ENCODE measurements around the gene LAMC1.

LAMC1 gene

DNA sequence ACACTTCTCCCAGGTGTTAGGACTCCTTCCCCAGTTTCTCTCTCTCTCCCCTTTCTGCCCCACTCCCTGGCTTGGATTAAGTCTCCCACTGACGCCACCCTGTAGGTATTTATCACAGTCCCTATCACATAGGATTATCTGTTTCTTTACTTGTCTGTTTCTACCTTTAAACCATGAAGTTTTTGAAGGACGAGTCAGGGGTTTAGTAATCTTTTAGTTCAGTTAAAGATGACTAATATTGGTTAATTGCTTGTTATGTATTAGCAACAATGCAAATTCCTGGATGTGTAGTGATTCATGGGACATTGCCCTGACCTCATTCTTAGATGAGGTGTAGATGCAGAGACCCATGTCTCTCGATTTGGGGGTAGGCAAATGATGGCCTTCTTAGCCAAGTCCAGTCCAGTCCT lies 6.4 kb downstream of the LAMC1 start:
- Histone ChIP-seq H3K27ac (ENCODE audit: low read length) (no peak overlapping the region), H3K4me1 (ENCODE audit: control insufficient read depth, insufficient read depth, low read length) (no peaks in the 10 kb centered on the region), H3K9me3 (ENCODE audit: control insufficient read depth, insufficient read depth, low read length) (no peaks in the 10 kb centered on the region), H3K4me3 (ENCODE audit: low read length) (no peak overlapping the region), H3K27me3 (ENCODE audit: control insufficient read depth, insufficient read depth, low read length) (peaks cover under 1% of the 10 kb centered on the region; the same call in 1 of the 2 replicates), H3K36me3 (ENCODE audit: control insufficient read depth, insufficient read depth, low read length) (no peaks in the 10 kb centered on the region)
- DNase-seq (ENCODE audit: low read depth, low spot score), result no peak
- no CpG with 5 or more reads among the region's 3 CpGs for WGBS (ENCODE audit: insufficient coverage, insufficient read length)

DNA sequence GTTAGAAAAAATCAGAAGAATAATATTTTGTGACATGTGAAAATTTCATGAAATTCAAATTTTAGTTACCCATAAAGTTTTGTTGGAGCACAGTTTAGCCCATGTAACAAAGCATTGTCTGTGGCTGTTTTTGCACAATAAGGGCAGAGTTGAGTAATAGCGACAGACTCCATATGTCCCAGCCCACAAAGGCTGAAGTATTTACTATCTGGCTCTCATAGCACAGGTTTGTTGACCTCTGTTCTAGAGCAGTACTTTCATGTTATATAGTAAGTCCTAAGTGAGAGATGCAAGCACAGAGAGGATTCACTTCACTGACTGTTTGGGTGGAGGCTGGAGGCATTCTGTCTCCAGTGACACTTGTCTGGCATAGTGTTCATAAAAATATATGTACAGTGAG lies 6.8 kb downstream of the LAMC1 start:
- no peak for DNase-seq (ENCODE audit: low read depth, low spot score)
- Histone ChIP-seq H3K36me3 (ENCODE audit: control insufficient read depth, insufficient read depth, low read length) (no peaks in the 10 kb centered on the region), H3K27ac (ENCODE audit: low read length) (no peak overlapping the region), H3K9me3 (ENCODE audit: control insufficient read depth, insufficient read depth, low read length) (no peaks in the 10 kb centered on the region), H3K27me3 (ENCODE audit: control insufficient read depth, insufficient read depth, low read length) (peaks cover 3% of the 10 kb centered on the region; the same call in 1 of the 2 replicates), H3K4me1 (ENCODE audit: control insufficient read depth, insufficient read depth, low read length) (no peaks in the 10 kb centered on the region), H3K4me3 (ENCODE audit: low read length) (no peak overlapping the region)
- WGBS (ENCODE audit: insufficient coverage, insufficient read length), result no CpG with 5 or more reads among the region's 1 CpG

DNA sequence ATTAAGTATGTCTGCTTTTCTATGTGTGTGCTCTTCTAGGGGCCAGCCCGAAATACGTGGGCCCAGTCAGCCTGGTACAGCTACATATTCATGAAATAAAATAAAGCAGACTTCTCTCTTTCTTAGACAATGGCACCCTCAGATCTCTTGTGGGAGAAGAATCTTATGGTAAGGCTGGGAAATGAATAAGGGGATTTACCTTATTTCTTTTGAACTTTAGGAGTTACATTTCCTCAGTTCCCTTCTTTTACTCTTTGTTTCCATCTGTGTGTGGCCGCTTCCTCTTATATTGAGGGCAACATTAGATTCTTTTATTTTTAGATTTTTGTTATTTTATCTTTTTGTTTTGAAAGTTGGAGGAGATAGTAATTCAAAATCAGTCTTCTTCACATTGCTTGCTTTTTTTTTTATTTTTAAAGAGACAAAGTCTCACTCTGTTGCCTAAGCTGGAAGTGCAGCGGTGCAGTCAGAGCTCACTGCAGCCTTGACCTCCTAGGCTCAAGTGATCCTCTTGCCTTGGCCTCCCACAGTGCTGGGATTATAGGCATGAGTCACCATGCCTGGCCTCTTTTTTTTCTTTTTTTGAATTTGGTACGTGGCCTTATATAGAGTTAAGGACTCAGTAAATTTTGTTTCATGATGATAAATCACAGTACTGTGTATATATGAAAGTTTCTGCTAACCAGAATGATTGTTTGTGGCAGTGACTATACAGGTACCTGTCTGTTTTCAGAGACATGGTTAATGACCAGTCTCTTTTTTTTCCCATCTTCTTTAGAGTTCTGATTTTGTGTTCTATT lies 9.1 kb downstream of the LAMC1 start:
- H3K9me3 ChIP-seq (ENCODE audit: control insufficient read depth, insufficient read depth, low read length), result no peaks in the 10 kb centered on the region
- H3K4me1 ChIP-seq (ENCODE audit: control insufficient read depth, insufficient read depth, low read length), result no peaks in the 10 kb centered on the region
- H3K4me3 ChIP-seq (ENCODE audit: low read length), result no peak overlapping the region
- no peak for DNase-seq (ENCODE audit: low read depth, low spot score)
- H3K27ac ChIP-seq (ENCODE audit: low read length), result no peak overlapping the region
- peaks cover 3% of the 10 kb centered on the region; the same call in 1 of the 2 replicates for H3K27me3 ChIP-seq (ENCODE audit: control insufficient read depth, insufficient read depth, low read length)
- H3K36me3 ChIP-seq (ENCODE audit: control insufficient read depth, insufficient read depth, low read length), result no peaks in the 10 kb centered on the region
- no CpG with 5 or more reads among the region's 5 CpGs for WGBS (ENCODE audit: insufficient coverage, insufficient read length)

DNA sequence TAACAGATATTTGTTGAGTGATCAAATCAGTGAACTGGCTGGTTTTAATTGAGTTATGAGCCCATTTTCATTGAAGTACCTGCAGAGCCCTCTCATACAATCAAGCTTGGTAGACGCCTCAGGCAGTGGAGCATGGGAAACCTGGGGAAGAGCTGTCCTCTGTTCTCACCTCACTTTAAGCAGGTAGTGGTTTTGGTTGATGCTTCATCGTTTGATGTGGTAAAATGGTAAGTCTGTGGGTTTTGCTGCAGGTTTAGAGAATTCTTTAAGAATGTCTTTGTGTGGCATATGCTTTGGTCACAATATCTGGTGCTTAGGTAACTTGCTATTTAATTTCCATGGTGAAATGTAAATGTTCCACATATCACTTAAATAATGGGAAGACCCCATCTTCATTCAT lies 10.0 kb downstream of the LAMC1 start:
- no peaks in the 10 kb centered on the region for H3K36me3 ChIP-seq (ENCODE audit: control insufficient read depth, insufficient read depth, low read length)
- H3K27ac ChIP-seq (ENCODE audit: low read length), result no peak overlapping the region
- no peak overlapping the region for H3K4me3 ChIP-seq (ENCODE audit: low read length)
- DNase-seq (ENCODE audit: low read depth, low spot score), result no peak
- no CpG with 5 or more reads among the region's 2 CpGs for WGBS (ENCODE audit: insufficient coverage, insufficient read length)
- no peaks in the 10 kb centered on the region for H3K4me1 ChIP-seq (ENCODE audit: control insufficient read depth, insufficient read depth, low read length)
- H3K27me3 ChIP-seq (ENCODE audit: control insufficient read depth, insufficient read depth, low read length), result peaks cover 3% of the 10 kb centered on the region; the same call in 1 of the 2 replicates
- H3K9me3 ChIP-seq (ENCODE audit: control insufficient read depth, insufficient read depth, low read length), result no peaks in the 10 kb centered on the region

DNA sequence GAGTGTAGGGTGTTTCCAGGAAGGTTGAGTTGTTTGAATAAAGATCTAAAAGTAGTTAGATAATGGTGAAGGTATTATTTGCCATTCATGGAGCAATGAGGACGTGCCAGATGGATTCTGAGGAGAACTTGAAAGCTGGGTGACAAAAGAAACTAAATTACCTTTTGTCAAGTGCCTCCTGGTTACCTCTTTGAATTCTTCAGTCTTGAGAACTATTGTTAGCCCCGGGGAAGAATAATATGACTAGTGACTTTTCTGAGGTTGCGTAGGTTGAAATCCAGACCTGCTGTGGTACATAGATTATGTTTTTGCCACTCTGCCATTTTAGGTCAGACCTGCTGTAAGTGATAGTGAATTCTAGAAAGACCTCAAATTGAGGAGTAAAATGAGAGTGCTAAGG lies 11.5 kb downstream of the LAMC1 start:
- H3K4me1 ChIP-seq (ENCODE audit: control insufficient read depth, insufficient read depth, low read length), result no peaks in the 10 kb centered on the region; the same call in 1 of the 2 replicates
- no peaks in the 10 kb centered on the region for H3K36me3 ChIP-seq (ENCODE audit: control insufficient read depth, insufficient read depth, low read length)
- H3K4me3 ChIP-seq (ENCODE audit: low read length), result no peak overlapping the region
- no peak for DNase-seq (ENCODE audit: low read depth, low spot score)
- no peaks in the 10 kb centered on the region for H3K9me3 ChIP-seq (ENCODE audit: control insufficient read depth, insufficient read depth, low read length)
- H3K27me3 ChIP-seq (ENCODE audit: control insufficient read depth, insufficient read depth, low read length), result 0 out of 2 replicates have a peak, but pooled peaks cover 3% of the 10 kb centered on the region
- WGBS (ENCODE audit: insufficient coverage, insufficient read length), result no CpG with 5 or more reads among the region's 3 CpGs
- H3K27ac ChIP-seq (ENCODE audit: low read length), result no peak overlapping the region

DNA sequence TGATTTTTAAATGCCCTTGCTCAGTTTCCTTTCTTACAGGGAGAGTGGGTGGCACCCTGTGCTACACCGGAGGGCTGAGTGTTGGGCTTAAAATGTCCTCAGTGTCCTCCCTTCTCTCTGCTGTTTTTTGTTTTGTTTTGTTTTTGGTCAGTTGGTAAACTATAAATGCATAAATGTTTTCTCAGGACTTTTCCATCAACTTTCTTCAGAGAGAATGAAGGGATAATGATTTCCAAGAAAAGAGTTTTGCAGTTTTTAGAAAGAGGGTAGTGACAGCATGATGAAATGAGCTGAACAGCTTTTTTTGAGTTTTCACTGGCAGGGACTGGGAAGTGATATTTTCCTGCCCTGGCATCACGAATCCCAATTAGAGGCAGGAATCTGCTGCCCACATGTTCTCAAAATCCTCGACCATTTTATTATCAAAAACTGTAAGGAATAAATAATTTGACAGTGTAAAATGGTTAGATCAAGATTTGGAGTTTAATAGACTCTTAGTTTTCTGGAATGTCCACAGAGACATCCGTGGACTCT lies 15.2 kb downstream of the LAMC1 start:
- no peak for DNase-seq (ENCODE audit: low read depth, low spot score)
- Histone ChIP-seq H3K27me3 (ENCODE audit: control insufficient read depth, insufficient read depth, low read length) (0 out of 2 replicates have a peak, but pooled peaks cover 3% of the 10 kb centered on the region), H3K4me1 (ENCODE audit: control insufficient read depth, insufficient read depth, low read length) (no peaks in the 10 kb centered on the region; the same call in 1 of the 2 replicates), H3K4me3 (ENCODE audit: low read length) (no peak overlapping the region), H3K36me3 (ENCODE audit: control insufficient read depth, insufficient read depth, low read length) (no peaks in the 10 kb centered on the region), H3K27ac (ENCODE audit: low read length) (no peak overlapping the region), H3K9me3 (ENCODE audit: control insufficient read depth, insufficient read depth, low read length) (no peaks in the 10 kb centered on the region)
- no CpG with 5 or more reads among the region's 4 CpGs for WGBS (ENCODE audit: insufficient coverage, insufficient read length)

DNA sequence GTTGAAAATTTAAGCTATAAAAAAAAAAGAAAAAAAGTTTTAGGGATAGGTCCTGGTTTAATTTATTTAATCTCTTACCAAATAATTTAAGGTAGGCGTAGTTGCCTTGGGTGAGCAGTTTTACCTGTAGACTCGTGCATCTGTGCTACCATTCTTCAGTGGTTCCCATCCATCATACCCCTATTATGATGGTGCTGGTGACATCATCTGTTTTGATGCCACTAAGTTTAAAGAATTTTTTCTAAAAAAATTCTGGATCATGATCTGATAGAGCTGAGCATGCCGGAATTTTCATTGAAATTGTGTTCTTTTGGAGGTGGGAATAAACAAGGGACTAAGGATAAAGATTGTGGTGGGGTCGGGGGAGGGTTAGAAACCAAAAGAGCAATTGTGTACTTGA lies 15.7 kb downstream of the LAMC1 start:
- H3K4me1 ChIP-seq (ENCODE audit: control insufficient read depth, insufficient read depth, low read length), result no peaks in the 10 kb centered on the region; the same call in 1 of the 2 replicates
- H3K4me3 ChIP-seq (ENCODE audit: low read length), result no peak overlapping the region
- H3K36me3 ChIP-seq (ENCODE audit: control insufficient read depth, insufficient read depth, low read length), result no peaks in the 10 kb centered on the region
- no peak for DNase-seq (ENCODE audit: low read depth, low spot score)
- H3K27ac ChIP-seq (ENCODE audit: low read length), result no peak overlapping the region
- 100% methylated on average over 1 of the region's 4 CpGs for WGBS (ENCODE audit: insufficient coverage, insufficient read length)
- H3K27me3 ChIP-seq (ENCODE audit: control insufficient read depth, insufficient read depth, low read length), result 0 out of 2 replicates have a peak, but pooled peaks cover 3% of the 10 kb centered on the region
- H3K9me3 ChIP-seq (ENCODE audit: control insufficient read depth, insufficient read depth, low read length), result no peaks in the 10 kb centered on the region

DNA sequence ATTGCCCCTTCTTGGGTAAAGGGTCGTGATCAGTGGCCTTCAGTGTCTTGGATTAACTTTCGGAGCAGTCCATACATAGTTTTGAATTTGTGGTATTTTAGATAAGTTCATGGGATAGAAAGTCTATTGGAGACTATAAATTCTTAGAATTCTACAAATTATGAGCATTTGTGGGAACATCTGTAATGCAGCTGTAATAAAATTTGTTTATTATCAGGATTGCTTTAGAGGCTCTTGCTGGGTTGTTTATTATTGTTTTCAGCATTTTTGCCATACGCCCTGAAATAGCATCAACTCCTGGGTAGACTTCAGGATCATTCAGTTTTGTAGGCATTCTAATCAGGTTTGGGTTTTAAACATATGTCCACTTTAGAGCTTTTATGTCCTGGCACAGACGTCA lies 16.1 kb downstream of the LAMC1 start:
- Histone ChIP-seq H3K9me3 (ENCODE audit: control insufficient read depth, insufficient read depth, low read length) (no peaks in the 10 kb centered on the region), H3K36me3 (ENCODE audit: control insufficient read depth, insufficient read depth, low read length) (no peaks in the 10 kb centered on the region), H3K4me1 (ENCODE audit: control insufficient read depth, insufficient read depth, low read length) (no peaks in the 10 kb centered on the region; the same call in 1 of the 2 replicates), H3K27me3 (ENCODE audit: control insufficient read depth, insufficient read depth, low read length) (0 out of 2 replicates have a peak, but pooled peaks cover 3% of the 10 kb centered on the region), H3K4me3 (ENCODE audit: low read length) (no peak overlapping the region), H3K27ac (ENCODE audit: low read length) (no peak overlapping the region)
- no CpG with 5 or more reads among the region's 4 CpGs for WGBS (ENCODE audit: insufficient coverage, insufficient read length)
- no peak for DNase-seq (ENCODE audit: low read depth, low spot score)

DNA sequence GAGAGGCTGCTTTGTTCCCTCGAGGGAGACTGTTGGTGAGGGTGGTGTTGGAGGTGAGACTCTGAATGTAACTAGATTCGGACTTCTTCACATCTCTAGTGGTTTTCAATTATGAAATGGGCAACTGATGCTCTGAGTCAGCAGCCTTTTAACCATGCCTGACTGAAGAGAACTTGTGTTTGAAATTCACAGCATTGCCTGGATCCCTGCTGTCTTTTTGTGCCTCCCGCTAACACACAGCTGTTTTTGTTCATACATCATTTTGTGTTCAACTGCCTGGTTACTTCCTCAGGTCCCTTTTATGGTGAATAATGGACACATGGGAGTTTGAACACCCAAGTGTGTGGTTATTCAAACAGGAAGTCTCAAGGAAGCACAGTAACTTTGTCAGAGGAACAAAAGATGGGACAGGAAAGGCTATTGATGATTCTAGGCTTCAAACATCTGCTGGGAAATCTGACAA lies 16.8 kb downstream of the LAMC1 start:
- H3K27ac ChIP-seq (ENCODE audit: low read length), result no peak overlapping the region
- no peak for DNase-seq (ENCODE audit: low read depth, low spot score)
- H3K4me1 ChIP-seq (ENCODE audit: control insufficient read depth, insufficient read depth, low read length), result no peaks in the 10 kb centered on the region; the same call in 1 of the 2 replicates
- no peaks in the 10 kb centered on the region for H3K36me3 ChIP-seq (ENCODE audit: control insufficient read depth, insufficient read depth, low read length)
- no peaks in the 10 kb centered on the region for H3K9me3 ChIP-seq (ENCODE audit: control insufficient read depth, insufficient read depth, low read length)
- no CpG with 5 or more reads among the region's 3 CpGs for WGBS (ENCODE audit: insufficient coverage, insufficient read length)
- no peak overlapping the region for H3K4me3 ChIP-seq (ENCODE audit: low read length)
- no peaks in the 10 kb centered on the region for H3K27me3 ChIP-seq (ENCODE audit: control insufficient read depth, insufficient read depth, low read length)

DNA sequence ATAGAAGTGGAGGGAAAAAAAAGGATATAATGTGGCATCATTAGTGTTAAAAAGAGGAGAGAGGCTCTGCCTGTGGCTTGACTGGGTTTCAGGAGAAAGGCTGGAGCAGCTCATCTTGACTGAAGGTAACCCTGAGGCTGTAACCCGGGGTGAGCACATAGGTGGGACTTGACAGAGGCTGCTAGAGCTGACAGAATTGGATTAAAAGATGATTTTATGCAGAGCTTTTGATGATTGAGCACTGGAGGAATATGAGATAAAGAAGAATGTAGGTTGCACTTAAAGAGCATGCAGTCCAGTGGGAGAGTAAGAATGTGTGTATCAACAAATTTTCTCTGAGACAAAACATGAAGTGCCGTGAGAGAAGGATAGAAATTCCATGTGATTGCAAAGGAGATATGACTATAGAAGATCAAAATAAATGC lies 17.3 kb downstream of the LAMC1 start:
- H3K9me3 ChIP-seq (ENCODE audit: control insufficient read depth, insufficient read depth, low read length), result no peaks in the 10 kb centered on the region
- H3K36me3 ChIP-seq (ENCODE audit: control insufficient read depth, insufficient read depth, low read length), result no peaks in the 10 kb centered on the region
- no peak overlapping the region for H3K27ac ChIP-seq (ENCODE audit: low read length)
- no peak overlapping the region for H3K4me3 ChIP-seq (ENCODE audit: low read length)
- no peaks in the 10 kb centered on the region for H3K27me3 ChIP-seq (ENCODE audit: control insufficient read depth, insufficient read depth, low read length)
- no CpG with 5 or more reads among the region's 2 CpGs for WGBS (ENCODE audit: insufficient coverage, insufficient read length)
- no peaks in the 10 kb centered on the region; the same call in 1 of the 2 replicates for H3K4me1 ChIP-seq (ENCODE audit: control insufficient read depth, insufficient read depth, low read length)
- no peak for DNase-seq (ENCODE audit: low read depth, low spot score)

All from iPS DF 6.9 (cell line).